Activated T-cell treated with anti-CD3 and anti-CD28 coated beads for 4 hours (primary cell): ENCODE data around the gene CST9.
"Not testable (repeated sequence)": the region's sequence is repeated elsewhere in the genome, so short reads cannot be mapped to it uniquely, and the experiment has no call there.

Experiments used
- DNase-seq: peaks from one replicate; pipeline ENCODE4 v3.0.0-alpha.2; 2020

Gene CST9

GRCh38 chr20:23636908-23637281 is 31.2 kb upstream of the CST9 start:
- DNase-seq = no peak

- DNase-seq = no peak
Observed at GRCh38 chr20:23636182-23636907, 30.6 kb upstream of the CST9 start.

- not testable (repeated sequence) for DNase-seq
Observed at GRCh38 chr20:23635768-23636090, 30.0 kb upstream of the CST9 start.

- no peak for DNase-seq
Observed at GRCh38 chr20:23634985-23635767, 29.5 kb upstream of the CST9 start.

GRCh38 chr20:23634044-23634801 is 28.5 kb upstream of the CST9 start:
- no peak for DNase-seq

GRCh38 chr20:23632711-23633573 is 27.2 kb upstream of the CST9 start:
- DNase-seq = no peak

GRCh38 chr20:23631981-23632710 is 26.4 kb upstream of the CST9 start:
- no peak for DNase-seq

- DNase-seq = no peak
Observed at GRCh38 chr20:23631226-23631822, 25.6 kb upstream of the CST9 start.

GRCh38 chr20:23630392-23630849 is 24.7 kb upstream of the CST9 start:
- DNase-seq = no peak

GRCh38 chr20:23629542-23630391 is 24.1 kb upstream of the CST9 start:
- DNase-seq = no peak

- no peak for DNase-seq
Observed at GRCh38 chr20:23629017-23629541, 23.4 kb upstream of the CST9 start.

GRCh38 chr20:23628402-23629016 is 22.8 kb upstream of the CST9 start:
- no peak for DNase-seq

- no peak for DNase-seq
Observed at GRCh38 chr20:23627501-23627900, 21.8 kb upstream of the CST9 start.

- no peak for DNase-seq
Observed at GRCh38 chr20:23626040-23626620, 20.4 kb upstream of the CST9 start.

GRCh38 chr20:23625236-23625964 is 19.7 kb upstream of the CST9 start:
- DNase-seq = no peak

- no peak for DNase-seq
Observed at GRCh38 chr20:23624324-23624691, 18.6 kb upstream of the CST9 start.

GRCh38 chr20:23623666-23624323 is 18.1 kb upstream of the CST9 start:
- no peak for DNase-seq

- DNase-seq = no peak
Observed at GRCh38 chr20:23622839-23623343, 17.2 kb upstream of the CST9 start.
